Measurements from ENCODE around the gene ALDH16A1. TPM values are rescaled to one million over a fixed set of nuclear protein-coding genes. Genes with fewer than 3 reads are reported as not detected.
A peak's percentile ranks its signal among the peaks of the same experiment; 100 is the strongest.

Gene ALDH16A1
- total and polyA plus RNA-seq, 2 of the 8 experiments (the other 6 are each of a cell fraction or from before 2014, with no cell fraction given), result 30.5 to 34.3 TPM

DNA sequence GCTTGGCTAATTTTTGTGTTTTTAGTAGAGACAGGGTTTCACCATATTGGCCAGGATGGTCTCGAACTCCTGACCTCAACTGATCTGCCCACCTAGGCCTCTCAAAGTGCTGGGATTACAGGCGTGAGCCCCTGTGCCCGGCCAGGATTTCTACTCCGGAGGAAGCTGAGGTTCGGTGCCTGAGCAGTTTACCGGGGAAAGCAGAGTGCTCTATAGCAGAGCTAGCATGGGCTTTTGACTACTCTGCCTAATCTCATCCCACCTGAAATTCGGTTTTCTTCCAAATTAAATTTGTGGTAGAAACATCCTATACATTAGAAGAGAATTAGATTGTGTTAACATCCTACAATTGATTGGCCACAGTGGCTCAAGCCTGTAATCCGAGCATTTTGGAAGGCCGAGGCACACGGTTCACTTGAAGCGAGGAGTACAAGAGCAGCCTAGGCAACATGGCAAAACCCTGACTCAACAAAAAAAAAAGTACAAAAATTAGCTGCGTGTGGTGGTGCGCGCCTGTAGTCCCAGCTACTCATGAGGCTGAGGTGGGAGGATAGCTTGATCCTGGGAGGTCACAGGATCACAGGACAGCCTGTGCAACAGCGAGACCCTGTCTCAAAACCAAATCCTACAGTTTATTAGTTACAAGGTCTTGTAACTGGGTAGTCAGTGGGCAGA is 36.0 kb downstream of the ALDH16A1 start (continued):
- TF ChIP-seq SIX5 (IDR thresholded peaks at IDR 0.05; ENCODE audit: low read depth, low read length), result no peak
- TF ChIP-seq FOSL1 (IDR thresholded peaks at IDR 0.05; ENCODE audit: insufficient read depth, low read depth, low read length), result no peak
- no peak for TF ChIP-seq NRF1 (IDR thresholded peaks at IDR 0.05; ENCODE audit: low read depth, low read length)
- no peak for TF ChIP-seq BACH1 (IDR thresholded peaks at IDR 0.05; ENCODE audit: low read length)
- TF ChIP-seq EZH2 (IDR thresholded peaks at IDR 0.05; ENCODE audit: low read depth, low read length, severe bottlenecking), result no peak
- TF ChIP-seq SP1 (IDR thresholded peaks at IDR 0.05; ENCODE audit: low read depth, low read length), result no peak
- TF ChIP-seq JUN (IDR thresholded peaks at IDR 0.05; ENCODE audit: low read depth, low read length), result no peak
- no peak for TF ChIP-seq HDAC2 (IDR thresholded peaks at IDR 0.05; ENCODE audit: borderline replicate concordance in 1 of 2, low read depth in 2 of 2, low read length in 2 of 2)
- no peak for TF ChIP-seq SIRT6 (IDR thresholded peaks at IDR 0.05; ENCODE audit: low read length)
- no peak for TF ChIP-seq RBBP5 (IDR thresholded peaks at IDR 0.05; ENCODE audit: borderline replicate concordance, low read depth, low read length)
- peak; percentile 11 for TF ChIP-seq POLR2AphosphoS5 (IDR thresholded peaks at IDR 0.05; ENCODE audit: low read depth, low read length)
- peak; percentile 11 for TF ChIP-seq TAF7 (optimal IDR thresholded peaks at IDR 0.05; ENCODE audit: borderline replicate concordance, low read depth, low read length)
- no peak for TF ChIP-seq PHF8 (conservative IDR thresholded peaks at IDR 0.05; ENCODE audit: low read depth, low read length)
- no peak for TF ChIP-seq KDM1A (IDR thresholded peaks at IDR 0.05; ENCODE audit: borderline replicate concordance, low read length)

All from H1 (cell line).